HepG2 (cell line): ENCODE data around the gene IKZF4.

Experiments used
- EP300 ChIP-seq, 3 experiments: sonication (generic) in 1 of 3; formaldehyde crosslinking in 1 of 3; IDR thresholded peaks; 2 replicates each; pipeline versions ENCODE4 v1.5.1 to v1.6.1; 2011 to 2020; ENCODE audit warnings: low read depth in 2 of 3, low read length in 2 of 3, borderline replicate concordance in 1 of 3, improper control_type of control experiment in 1 of 3, mild to moderate bottlenecking in 1 of 3, missing genetic modification reagents in 1 of 3, moderate library complexity in 1 of 3
- ESRRA ChIP-seq: sonication (generic); formaldehyde crosslinking; IDR thresholded peaks from 2 replicates; pipeline ENCODE4 v1.5.1; 2020; ENCODE audit warnings: mild to moderate bottlenecking, low read depth, missing genetic modification reagents
- KLF13 ChIP-seq: sonication (generic); formaldehyde crosslinking; IDR thresholded peaks from 2 replicates; pipeline ENCODE4 v1.4.0; 2020; ENCODE audit warnings: mild to moderate bottlenecking, missing genetic modification reagents
- ZNF24 ChIP-seq: fragments of 450-650 bp; IDR thresholded peaks from 2 replicates; pipeline ENCODE4 v1.6.1; 2017; ENCODE audit warnings: antibody characterized with exemption, mild to moderate bottlenecking
- ZNF343 ChIP-seq: sonication (generic); formaldehyde crosslinking; IDR thresholded peaks from 2 replicates; pipeline ENCODE4 v1.4.0; 2020; ENCODE audit warnings: mild to moderate bottlenecking, missing genetic modification reagents
- ZSCAN30 ChIP-seq: sonication (generic); formaldehyde crosslinking; IDR thresholded peaks from 2 replicates; pipeline ENCODE4 v1.5.0; 2020; ENCODE audit warnings: mild to moderate bottlenecking, missing genetic modification reagents

DNA sequence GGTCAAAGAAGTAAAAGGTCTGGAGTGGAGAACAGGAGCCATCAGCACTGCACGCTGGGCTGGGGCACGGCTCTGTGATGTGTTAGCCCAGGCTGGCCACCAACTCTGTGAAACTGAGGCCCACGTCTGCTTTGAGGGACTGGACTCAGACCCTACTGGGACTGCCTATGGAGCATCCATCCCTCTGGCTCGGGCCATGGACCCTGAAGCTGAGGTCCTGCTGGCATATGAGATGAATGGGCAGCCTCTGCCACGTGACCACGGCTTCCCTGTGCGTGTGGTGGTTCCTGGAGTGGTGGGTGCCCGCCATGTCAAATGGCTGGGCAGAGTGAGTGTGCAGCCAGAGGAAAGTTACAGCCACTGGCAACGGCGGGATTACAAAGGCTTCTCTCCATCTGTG lies 16.6 kb upstream of the IKZF4 start:
- TF ChIP-seq ZNF24 (no peak), EP300 (IDR thresholded peaks at IDR 0.05; ENCODE audit: low read depth in 2 of 2, low read length in 2 of 2) (no peak), EP300 (CRISPR knock-in tag; IDR thresholded peaks at IDR 0.05; ENCODE audit: borderline replicate concordance) (no peak), ZNF343 (CRISPR knock-in tag) (no peak), ESRRA (no peak), ZSCAN30 (CRISPR knock-in tag) (no peak), KLF13 (CRISPR knock-in tag) (no peak)
